NCI-H2171 (cell line): ENCODE results near the gene FCER1A.
"Not testable (repeated sequence)": the region's sequence is repeated elsewhere in the genome, so short reads cannot be mapped to it uniquely, and the experiment has no call there.

ENCODE experiments used
- DNase-seq: peaks from one replicate; lab custom pipeline; 2025; lab: John Stamatoyannopoulos, UW

The FCER1A gene

GRCh38 chr1:159302095-159302494, at the start of gene FCER1A:
Gene FCER1A (plus strand): TSS chr1:159302336. CDS start chr1:159302365, 29 bp downstream.
- DNase-seq, result no peak

- no peak for DNase-seq
These were observed 40.8 kb upstream of the FCER1A start for GRCh38 chr1:159261311-159261710.

GRCh38 chr1:159261721-159262494, 40.2 kb upstream of the FCER1A start:
- no peak for DNase-seq

GRCh38 chr1:159266832-159267231, 35.3 kb upstream of the FCER1A start:
- DNase-seq, result no peak

GRCh38 chr1:159274631-159275030, 27.5 kb upstream of the FCER1A start:
- no peak for DNase-seq

GRCh38 chr1:159275891-159276290, 26.2 kb upstream of the FCER1A start:
- DNase-seq, result no peak

- no peak for DNase-seq
These were observed 22.4 kb upstream of the FCER1A start for GRCh38 chr1:159279773-159280172.

GRCh38 chr1:159282118-159282517, 20.0 kb upstream of the FCER1A start:
- no peak for DNase-seq

- no peak for DNase-seq
These were observed 13.1 kb upstream of the FCER1A start for GRCh38 chr1:159289060-159289459.

GRCh38 chr1:159291424-159291823, 10.7 kb upstream of the FCER1A start:
- DNase-seq, result no peak

- DNase-seq, result no peak
These were observed 5.3 kb upstream of the FCER1A start for GRCh38 chr1:159296706-159297375.

- no peak for DNase-seq
These were observed 2.0 kb upstream of the FCER1A start for GRCh38 chr1:159300146-159300545.

- no peak for DNase-seq
These were observed 5.3 kb downstream of the FCER1A start for GRCh38 chr1:159307346-159308020.

- no peak for DNase-seq
These were observed 9.5 kb downstream of the FCER1A start for GRCh38 chr1:159311679-159312078.

GRCh38 chr1:159315381-159315780, 13.2 kb downstream of the FCER1A start:
- DNase-seq, result no peak

- no peak for DNase-seq
These were observed 16.8 kb downstream of the FCER1A start for GRCh38 chr1:159318784-159319551.

GRCh38 chr1:159334797-159335196, 32.7 kb downstream of the FCER1A start:
- DNase-seq, result no peak

- DNase-seq, result no peak
These were observed 35.9 kb downstream of the FCER1A start for GRCh38 chr1:159338018-159338417.

- DNase-seq, result no peak
These were observed 37.4 kb downstream of the FCER1A start for GRCh38 chr1:159339536-159339935.

GRCh38 chr1:159341736-159342135, 39.6 kb downstream of the FCER1A start:
- no peak for DNase-seq

GRCh38 chr1:159342761-159343425, 40.8 kb downstream of the FCER1A start:
- DNase-seq, result no peak

- not testable (repeated sequence) for DNase-seq
These were observed 47.2 kb downstream of the FCER1A start for GRCh38 chr1:159349374-159349773.
